HepG2 (cell line): ENCODE results near the gene NOL12. TPM values are rescaled to one million over a fixed set of nuclear protein-coding genes. Genes with fewer than 3 reads are reported as not detected.

Source experiments
- ARNT2 ChIP-seq: sonication (generic); formaldehyde crosslinking; IDR thresholded peaks from 2 replicates; pipeline ENCODE4 v1.8.0; 2022; ENCODE audit warnings: mild to moderate bottlenecking, low read depth, missing genetic modification reagents, moderate library complexity
- ATF7-NPFF ChIP-seq: sonication (generic); formaldehyde crosslinking; IDR thresholded peaks from 2 replicates; pipeline ENCODE4 v1.8.1; 2023; ENCODE audit warnings: mild to moderate bottlenecking, low read depth, missing genetic modification reagents, moderate library complexity
- FOXA3 ChIP-seq: IDR thresholded peaks from 2 replicates; pipeline ENCODE4 v1.6.1; 2016; ENCODE audit warnings: missing genetic modification reagents, missing compliant biosample characterization
- HCFC1 ChIP-seq: fragments of 150-350 bp; IDR thresholded peaks from 2 replicates; pipeline ENCODE4 v1.6.1; 2014; ENCODE audit warnings: low read depth, low read length
- HMGXB3 ChIP-seq: sonication (generic); formaldehyde crosslinking; IDR thresholded peaks from 2 replicates; pipeline ENCODE4 v1.4.0; 2020; ENCODE audit warnings: missing genetic modification reagents, borderline replicate concordance
- KDM5B ChIP-seq: sonication (generic); formaldehyde crosslinking; IDR thresholded peaks from 2 replicates; pipeline ENCODE4 v1.4.0; 2020; ENCODE audit warnings: missing genetic modification reagents, mild to moderate bottlenecking, borderline replicate concordance
- NFIB ChIP-seq: sonication (generic); formaldehyde crosslinking; IDR thresholded peaks from 2 replicates; pipeline ENCODE4 v1.9.0; 2021; ENCODE audit warnings: missing genetic modification reagents, mild to moderate bottlenecking, borderline replicate concordance
- SIX4 ChIP-seq: sonication (generic); formaldehyde crosslinking; IDR thresholded peaks from 2 replicates; pipeline ENCODE4 v1.4.0; 2020; ENCODE audit warnings: missing genetic modification reagents
- SNAI1 ChIP-seq: sonication (generic); formaldehyde crosslinking; IDR thresholded peaks from 2 replicates; pipeline ENCODE4 v1.5.0; 2020; ENCODE audit warnings: mild to moderate bottlenecking, missing genetic modification reagents, borderline replicate concordance
- TMF1 ChIP-seq: sonication (generic); formaldehyde crosslinking; IDR thresholded peaks from 2 replicates; pipeline ENCODE4 v1.8.1; 2022; ENCODE audit warnings: low read depth, missing genetic modification reagents
- ZBTB38 ChIP-seq: sonication (generic); formaldehyde crosslinking; IDR thresholded peaks from 2 replicates; pipeline ENCODE4 v1.5.1; 2020; ENCODE audit warnings: mild to moderate bottlenecking, missing genetic modification reagents
- ZFAT ChIP-seq: sonication (generic); formaldehyde crosslinking; conservative IDR thresholded peaks from 2 replicates; pipeline ENCODE4 v1.8.1; 2023; ENCODE audit warnings: missing genetic modification reagents, inconsistent platforms
- ZFY ChIP-seq: sonication (generic); formaldehyde crosslinking; IDR thresholded peaks from 2 replicates; pipeline ENCODE4 v1.4.0; 2020; ENCODE audit warnings: missing genetic modification reagents
- ZHX1 ChIP-seq: sonication (generic); formaldehyde crosslinking; IDR thresholded peaks from 2 replicates; pipeline ENCODE4 v1.8.1; 2022; ENCODE audit warnings: low read depth, mild to moderate bottlenecking, missing genetic modification reagents
- ZNF343 ChIP-seq: sonication (generic); formaldehyde crosslinking; IDR thresholded peaks from 2 replicates; pipeline ENCODE4 v1.4.0; 2020; ENCODE audit warnings: mild to moderate bottlenecking, missing genetic modification reagents
- ZNF552 ChIP-seq: sonication (generic); formaldehyde crosslinking; IDR thresholded peaks from 2 replicates; pipeline ENCODE4 v1.9.0; 2022; ENCODE audit warnings: missing genetic modification reagents, mild to moderate bottlenecking, borderline replicate concordance
- ZNF672 ChIP-seq: sonication (generic); formaldehyde crosslinking; IDR thresholded peaks from 2 replicates; pipeline ENCODE4 v1.8.1; 2022; ENCODE audit warnings: missing genetic modification reagents
- ZNF720 ChIP-seq: sonication (generic); formaldehyde crosslinking; IDR thresholded peaks from 2 replicates; pipeline ENCODE4 v1.4.0; 2020; ENCODE audit warnings: missing genetic modification reagents
- ZSCAN25 ChIP-seq: sonication (generic); formaldehyde crosslinking; IDR thresholded peaks from 2 replicates; pipeline ENCODE4 v1.8.0; 2022; ENCODE audit warnings: mild to moderate bottlenecking, missing genetic modification reagents
- polyA plus RNA-seq, 8 experiments: library from polyadenylated mRNA; depleted of rRNA in 3 of 8; stranded (reverse) in 7 of 8; unstranded in 1 of 8; fragments of >200 nt; fragmentation: Illumina TruSeq in 4 of 8; extraction: Trizol in 4 of 8; gene quantifications; 2 replicates each; pipeline versions ENCODE4 v1.2.1 to v1.2.3, GENCODE V29; 2011 to 2016; ENCODE audit warnings: low read depth in 4 of 8, missing spikeins in 1 of 8, mixed read lengths in 1 of 8; ENCODE audit not compliant: insufficient read depth in 1 of 8
- total RNA-seq, 5 experiments: library from RNA; depleted of rRNA; stranded (reverse); fragments of >200 nt; fragmentation: Illumina TruSeq; extraction: Trizol; gene quantifications; 2 replicates each; pipeline ENCODE4 v1.2.3, GENCODE V29; 2016; ENCODE audit warnings: low read depth in 1 of 5
- TF ChIP-seq, protein P1 (sequence below): sonication (generic); formaldehyde crosslinking; IDR thresholded peaks from 2 replicates; pipeline ENCODE4 v1.9.0; 2022; ENCODE audit warnings: low read depth, missing genetic modification reagents

NOL12 gene
- total and polyA plus RNA-seq, 2 of the 13 experiments (the other 11 are each of a cell fraction or from before 2014, with no cell fraction given) = 14.3 to 31.4 TPM

DNA sequence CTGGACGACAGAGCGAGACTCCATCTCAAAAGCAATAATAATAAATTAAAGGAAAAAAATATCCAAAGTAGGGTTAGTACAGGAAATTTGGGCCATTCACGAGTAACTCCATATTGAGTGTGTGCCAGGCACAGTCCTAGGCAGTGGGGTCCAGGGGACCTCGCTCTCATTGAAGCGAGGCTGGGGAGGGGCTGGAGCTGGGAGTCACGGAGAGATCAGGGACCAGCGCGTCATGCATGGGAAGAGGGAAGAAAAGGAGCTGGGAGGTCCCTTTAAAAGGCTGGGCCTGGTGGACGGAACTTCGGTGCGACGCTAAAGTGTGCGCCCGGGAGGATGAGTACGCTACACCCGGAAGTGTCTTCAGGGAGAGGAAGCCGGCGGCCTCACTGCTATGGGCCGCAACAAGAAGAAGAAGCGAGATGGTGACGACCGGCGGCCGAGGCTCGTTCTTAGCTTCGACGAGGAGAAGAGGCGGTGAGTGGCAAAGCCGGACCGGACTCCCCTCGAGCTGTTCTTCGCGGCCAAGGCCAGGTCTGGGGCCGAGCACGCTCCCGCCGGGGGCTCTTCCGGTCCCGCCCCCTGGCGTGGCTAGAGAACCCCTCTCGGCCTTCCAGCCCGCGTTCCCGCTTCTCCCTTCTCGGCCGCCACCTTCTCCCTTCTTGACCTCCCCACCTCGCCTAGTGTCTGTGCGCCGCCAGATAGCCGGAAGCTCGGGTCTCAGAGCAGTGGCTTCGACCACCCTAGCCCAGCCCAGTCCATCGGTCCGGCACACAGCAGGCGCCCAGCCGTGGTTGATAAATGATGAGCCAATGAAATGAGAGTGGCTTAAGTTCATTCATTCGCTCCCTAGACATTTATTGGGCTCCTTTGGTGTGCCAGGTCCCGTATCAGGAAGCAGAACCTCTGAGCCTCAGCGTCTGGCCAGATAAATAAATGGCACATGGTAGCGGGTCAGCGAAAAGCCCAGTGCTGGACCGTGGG, at the start of gene NOL12 (continued):
- TF ChIP-seq ZHX1 (CRISPR knock-in tag) = no peak
- TF ChIP-seq HCFC1 = peak; percentile 76
- no peak; the same call in 1 of the 2 replicates for TF ChIP-seq SNAI1
- peak; percentile 75; the same call in 1 of the 2 replicates for TF ChIP-seq ARNT2 (CRISPR knock-in tag)
- TF ChIP-seq, protein P1, sequence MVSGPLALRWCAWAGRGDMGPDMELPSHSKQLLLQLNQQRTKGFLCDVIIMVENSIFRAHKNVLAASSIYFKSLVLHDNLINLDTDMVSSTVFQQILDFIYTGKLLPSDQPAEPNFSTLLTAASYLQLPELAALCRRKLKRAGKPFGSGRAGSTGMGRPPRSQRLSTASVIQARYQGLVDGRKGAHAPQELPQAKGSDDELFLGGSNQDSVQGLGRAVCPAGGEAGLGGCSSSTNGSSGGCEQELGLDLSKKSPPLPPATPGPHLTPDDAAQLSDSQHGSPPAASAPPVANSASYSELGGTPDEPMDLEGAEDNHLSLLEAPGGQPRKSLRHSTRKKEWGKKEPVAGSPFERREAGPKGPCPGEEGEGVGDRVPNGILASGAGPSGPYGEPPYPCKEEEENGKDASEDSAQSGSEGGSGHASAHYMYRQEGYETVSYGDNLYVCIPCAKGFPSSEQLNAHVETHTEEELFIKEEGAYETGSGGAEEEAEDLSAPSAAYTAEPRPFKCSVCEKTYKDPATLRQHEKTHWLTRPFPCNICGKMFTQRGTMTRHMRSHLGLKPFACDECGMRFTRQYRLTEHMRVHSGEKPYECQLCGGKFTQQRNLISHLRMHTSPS (CRISPR knock-in tag) = 0 out of 2 replicates have a peak, but pooled peaks have one; percentile 32
- peak; percentile 64 for TF ChIP-seq FOXA3 (CRISPR knock-in tag)
- TF ChIP-seq TMF1 (CRISPR knock-in tag) = peak; percentile 40; the same call in 1 of the 2 replicates
- TF ChIP-seq ZNF720 (CRISPR knock-in tag) = no peak
- no peak for TF ChIP-seq ZFAT (CRISPR knock-in tag)
- no peak for TF ChIP-seq NFIB
- peak; percentile 37; the same call in 1 of the 2 replicates for TF ChIP-seq ZNF552
- TF ChIP-seq ZNF343 = no peak; the same call in 1 of the 2 replicates
- TF ChIP-seq SIX4 (CRISPR knock-in tag) = 0 out of 2 replicates have a peak, but pooled peaks have one; percentile 38
- TF ChIP-seq ZSCAN25 (CRISPR knock-in tag) = peak; percentile 66
- peak; percentile 70; the same call in 1 of the 2 replicates for TF ChIP-seq KDM5B (CRISPR knock-in tag)
- peak; percentile 33; the same call in 1 of the 2 replicates for TF ChIP-seq ATF7-NPFF (CRISPR knock-in tag)
- TF ChIP-seq HMGXB3 = peak; percentile 64; the same call in 1 of the 2 replicates
- no peak for TF ChIP-seq ZNF672 (CRISPR knock-in tag)
- TF ChIP-seq ZFY (CRISPR knock-in tag) = peak; percentile 98
- TF ChIP-seq ZBTB38 (CRISPR knock-in tag) = peak; percentile 85
